GM12801 (cell line): Measurements from ENCODE around the gene STK17A.

Experiments
- TF ChIP-seq, protein P1 (sequence below): IDR thresholded peaks from one replicate; pipeline ENCODE4 v1.5.1; 2011; ENCODE audit warnings: control low read depth; ENCODE audit not compliant: insufficient read length; ENCODE audit errors: extremely low read depth

The STK17A gene

DNA sequence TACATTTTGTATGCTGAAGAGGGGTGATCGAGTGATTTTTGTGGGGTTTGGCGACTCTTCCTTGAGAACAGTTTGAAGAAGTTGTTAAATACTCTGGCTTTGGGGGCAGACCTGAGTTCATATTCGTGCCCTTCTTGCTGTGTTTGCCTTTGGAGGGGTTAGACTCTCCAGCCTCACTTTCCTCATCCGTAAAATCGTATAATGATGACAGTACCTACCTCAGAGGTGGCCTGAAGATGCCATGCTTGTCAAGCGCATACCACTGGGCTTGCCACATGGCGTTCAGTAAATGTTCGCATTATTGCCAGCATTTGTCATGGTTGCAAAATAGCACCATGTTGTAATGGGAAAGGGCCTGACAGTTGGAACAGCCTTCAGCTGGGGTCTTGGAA lies 1.3 kb downstream of the STK17A start:
- TF ChIP-seq, protein P1, sequence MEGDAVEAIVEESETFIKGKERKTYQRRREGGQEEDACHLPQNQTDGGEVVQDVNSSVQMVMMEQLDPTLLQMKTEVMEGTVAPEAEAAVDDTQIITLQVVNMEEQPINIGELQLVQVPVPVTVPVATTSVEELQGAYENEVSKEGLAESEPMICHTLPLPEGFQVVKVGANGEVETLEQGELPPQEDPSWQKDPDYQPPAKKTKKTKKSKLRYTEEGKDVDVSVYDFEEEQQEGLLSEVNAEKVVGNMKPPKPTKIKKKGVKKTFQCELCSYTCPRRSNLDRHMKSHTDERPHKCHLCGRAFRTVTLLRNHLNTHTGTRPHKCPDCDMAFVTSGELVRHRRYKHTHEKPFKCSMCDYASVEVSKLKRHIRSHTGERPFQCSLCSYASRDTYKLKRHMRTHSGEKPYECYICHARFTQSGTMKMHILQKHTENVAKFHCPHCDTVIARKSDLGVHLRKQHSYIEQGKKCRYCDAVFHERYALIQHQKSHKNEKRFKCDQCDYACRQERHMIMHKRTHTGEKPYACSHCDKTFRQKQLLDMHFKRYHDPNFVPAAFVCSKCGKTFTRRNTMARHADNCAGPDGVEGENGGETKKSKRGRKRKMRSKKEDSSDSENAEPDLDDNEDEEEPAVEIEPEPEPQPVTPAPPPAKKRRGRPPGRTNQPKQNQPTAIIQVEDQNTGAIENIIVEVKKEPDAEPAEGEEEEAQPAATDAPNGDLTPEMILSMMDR = no peak

DNA sequence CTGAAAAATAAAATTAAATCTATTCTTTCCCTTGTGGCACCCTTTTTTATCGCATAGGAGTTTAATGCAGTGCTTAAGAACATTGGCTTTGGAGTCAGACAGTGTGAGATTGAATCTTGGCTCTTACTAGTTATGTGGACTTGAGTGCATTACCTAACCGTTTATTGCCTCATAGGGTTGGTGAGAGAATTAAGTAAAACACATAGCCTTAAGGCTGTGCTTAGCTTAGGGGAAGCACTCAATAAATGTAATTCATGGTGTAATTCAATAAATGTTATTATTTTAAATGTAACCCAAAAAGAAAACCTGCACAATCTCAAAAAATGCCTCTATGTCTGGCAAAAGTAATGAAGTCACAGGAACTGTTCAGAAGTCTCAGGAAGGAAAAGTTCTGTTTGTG lies 2.7 kb downstream of the STK17A start:
- TF ChIP-seq, protein P1 = no peak

DNA sequence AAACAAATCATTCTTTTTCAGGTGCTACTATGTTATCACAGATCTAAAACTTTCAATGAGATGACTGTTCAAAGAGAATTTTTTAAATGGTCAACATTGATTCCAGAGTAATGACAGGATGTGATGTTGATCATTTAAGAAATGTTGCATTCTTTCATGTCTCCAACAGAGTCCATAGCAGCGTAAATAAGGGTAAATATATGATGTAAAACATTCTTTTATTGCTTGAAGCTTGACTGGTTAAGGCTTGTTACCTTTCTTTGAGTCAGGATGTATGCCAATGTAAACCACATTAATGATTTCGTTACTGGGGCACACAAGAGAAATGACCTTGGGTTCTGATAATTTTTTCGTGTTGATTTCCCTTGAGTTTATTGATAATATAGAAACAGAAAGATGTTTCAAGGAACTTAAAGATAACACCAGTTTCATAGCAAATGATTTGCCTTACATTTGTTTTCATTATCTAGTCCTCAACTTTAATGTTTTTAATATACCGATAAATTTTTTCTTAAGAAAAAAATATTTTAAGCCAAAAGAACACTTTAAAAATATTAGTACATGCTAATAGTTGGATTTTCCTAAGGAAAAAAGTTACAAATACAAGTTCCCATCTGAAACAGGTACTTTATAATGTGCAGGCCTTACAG lies 3.5 kb downstream of the STK17A start:
- TF ChIP-seq, protein P1 = no peak

DNA sequence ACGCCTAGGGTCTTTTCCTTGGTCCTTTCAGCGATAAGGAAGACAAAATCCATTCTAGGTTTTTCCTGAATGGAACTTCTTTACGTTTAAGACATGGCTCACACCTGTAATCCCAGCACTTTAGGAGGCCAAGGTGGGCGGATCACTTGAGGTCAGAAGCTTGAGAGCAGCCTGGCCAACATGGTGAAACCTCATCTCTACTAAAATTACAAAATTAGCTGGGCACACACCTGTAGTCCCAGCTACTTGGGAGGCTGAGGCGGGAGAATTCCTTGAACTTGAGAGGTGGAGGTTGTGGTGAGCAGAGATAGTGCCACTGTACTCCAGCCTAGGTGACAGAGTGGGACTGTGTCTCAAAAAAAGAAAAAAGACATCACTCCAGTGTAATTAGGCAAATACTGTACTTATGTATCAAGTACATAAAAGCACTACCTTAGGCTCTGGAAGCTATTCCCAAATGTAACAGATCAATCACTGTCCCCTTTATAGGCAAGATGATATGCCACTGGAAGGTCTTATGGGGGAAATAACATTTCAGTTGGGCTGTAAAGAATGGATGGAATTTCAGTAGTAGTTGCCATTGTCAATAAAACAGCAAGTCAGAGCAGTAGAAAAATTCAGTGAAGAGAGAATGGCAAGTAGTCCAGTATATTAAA lies 5.7 kb downstream of the STK17A start:
- TF ChIP-seq, protein P1 = no peak

DNA sequence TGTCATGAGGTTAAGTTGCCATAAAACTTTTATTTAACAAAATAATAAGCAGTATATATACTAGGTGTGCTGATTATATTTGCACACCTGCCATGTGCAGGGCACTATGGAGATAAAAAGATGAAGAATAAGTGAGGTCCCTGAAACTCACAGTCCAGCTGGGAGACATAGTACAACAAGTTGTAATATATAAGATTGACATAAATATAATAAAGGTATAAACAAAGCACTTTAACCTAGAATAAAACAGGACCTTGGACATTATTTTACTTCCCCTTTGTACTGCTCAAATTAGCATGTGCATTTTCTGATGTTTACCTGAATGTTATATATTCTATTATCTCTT lies 6.2 kb downstream of the STK17A start:
- TF ChIP-seq, protein P1 = no peak

DNA sequence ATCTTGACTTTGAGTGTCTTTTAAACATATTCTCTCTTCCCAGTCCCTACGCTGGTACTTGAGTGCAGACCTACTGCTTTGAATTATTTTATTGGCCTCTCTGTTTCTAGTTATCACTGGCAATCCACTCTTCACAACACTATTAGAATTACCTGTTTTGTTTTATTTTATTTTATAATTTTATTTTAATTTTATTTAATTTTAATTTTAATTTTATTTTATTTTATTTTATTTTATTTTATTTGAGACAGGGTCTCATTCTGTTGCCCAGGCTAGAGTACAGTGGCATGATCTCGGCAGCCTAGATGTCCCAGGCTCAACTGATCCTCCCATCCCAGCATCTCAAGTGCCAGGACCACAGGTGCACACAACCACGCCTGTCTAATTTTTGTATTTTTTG lies 6.8 kb downstream of the STK17A start:
- TF ChIP-seq, protein P1 = no peak

DNA sequence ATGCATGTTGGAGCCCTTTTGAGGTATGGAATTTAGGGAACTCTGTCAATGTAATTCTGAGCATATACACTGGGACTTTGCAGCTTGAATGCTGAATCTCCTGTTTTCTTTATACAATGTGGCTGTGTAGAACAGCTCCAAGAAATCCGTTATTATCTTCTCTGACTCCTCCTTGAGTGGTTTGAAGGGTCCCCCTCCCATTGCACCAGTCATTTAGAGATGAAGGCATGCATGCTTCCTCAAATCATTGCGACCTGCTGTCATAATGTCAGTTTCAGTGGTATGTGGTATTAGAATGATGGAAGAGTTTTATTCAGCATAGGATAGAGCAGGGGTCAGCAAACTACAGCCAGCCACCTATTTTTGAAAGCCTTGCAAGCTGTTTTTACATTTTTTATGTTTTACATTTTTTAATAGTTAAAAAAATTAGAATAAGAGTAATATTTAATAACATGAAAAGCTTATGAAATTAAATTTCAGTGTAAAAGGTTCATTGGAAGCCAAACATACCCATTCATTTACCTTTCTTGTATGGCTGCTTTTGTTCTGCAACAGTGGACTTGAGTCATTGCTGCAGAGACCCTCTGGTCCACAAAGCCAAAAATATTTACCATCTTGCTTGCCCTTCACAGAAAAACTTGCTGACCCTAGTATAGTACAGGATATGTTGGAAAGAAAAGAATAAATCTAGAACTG lies 8.1 kb downstream of the STK17A start:
- TF ChIP-seq, protein P1 = no peak
